COR-L47 (cell line): ENCODE results near the gene PCDHB10.
"Not testable (repeated sequence)": the region's sequence is repeated elsewhere in the genome, so short reads cannot be mapped to it uniquely, and the experiment has no call there.

ENCODE experiments used
- DNase-seq: peaks from one replicate; lab custom pipeline; 2025; lab: John Stamatoyannopoulos, UW

Gene PCDHB10

GRCh38 chr5:141192110-141192725 is at the start of gene PCDHB10:
Gene PCDHB10 (plus strand): TSS chr5:141192353. CDS start chr5:141192553, 200 bp downstream.
- DNase-seq = peak; percentile 53

GRCh38 chr5:141149812-141150211 is 42.3 kb upstream of the PCDHB10 start, which contains the start of gene PCDHB6:
Gene PCDHB6 (plus strand): TSS chr5:141150057. CDS start chr5:141150258, 201 bp downstream.
- DNase-seq = peak; percentile 28

DNA sequence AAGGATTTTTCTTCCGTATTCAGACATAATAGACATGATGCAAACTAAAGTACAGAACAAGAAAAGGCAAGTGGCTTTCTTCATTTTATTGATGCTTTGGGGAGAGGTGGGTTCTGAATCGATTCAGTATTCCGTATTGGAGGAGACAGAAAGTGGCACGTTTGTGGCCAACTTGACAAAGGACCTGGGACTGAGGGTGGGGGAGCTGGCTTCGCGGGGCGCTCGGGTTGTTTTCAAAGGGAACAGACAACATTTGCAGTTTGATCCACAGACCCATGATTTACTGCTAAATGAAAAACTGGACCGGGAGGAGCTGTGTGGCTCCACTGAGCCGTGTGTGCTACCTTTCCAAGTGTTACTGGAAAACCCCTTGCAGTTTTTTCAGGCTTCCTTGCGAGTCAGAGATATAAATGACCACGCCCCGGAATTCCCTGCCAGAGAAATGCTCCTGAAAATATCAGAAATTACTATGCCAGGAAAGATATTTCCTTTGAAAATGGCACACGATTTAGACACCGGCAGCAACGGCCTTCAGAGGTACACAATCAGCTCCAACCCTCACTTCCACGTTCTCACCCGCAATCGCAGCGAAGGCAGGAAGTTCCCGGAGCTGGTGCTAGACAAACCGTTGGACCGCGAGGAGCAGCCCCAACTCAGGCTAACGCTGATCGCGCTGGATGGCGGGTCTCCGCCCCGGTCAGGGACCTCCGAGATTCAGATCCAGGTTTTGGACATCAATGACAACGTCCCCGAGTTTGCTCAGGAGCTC is 41.7 kb upstream of the PCDHB10 start:
- DNase-seq = no peak

DNA sequence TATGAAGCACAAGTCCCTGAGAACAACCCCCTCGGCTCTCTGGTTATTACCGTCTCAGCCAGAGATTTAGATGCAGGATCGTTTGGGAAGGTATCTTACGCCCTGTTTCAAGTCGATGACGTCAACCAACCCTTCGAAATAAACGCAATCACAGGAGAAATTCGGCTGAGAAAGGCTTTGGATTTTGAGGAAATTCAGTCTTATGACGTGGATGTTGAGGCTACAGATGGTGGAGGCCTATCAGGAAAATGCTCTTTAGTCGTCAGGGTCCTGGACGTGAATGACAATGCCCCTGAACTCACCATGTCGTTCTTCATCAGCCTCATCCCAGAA is 41.2 kb upstream of the PCDHB10 start:
- DNase-seq = no peak

DNA sequence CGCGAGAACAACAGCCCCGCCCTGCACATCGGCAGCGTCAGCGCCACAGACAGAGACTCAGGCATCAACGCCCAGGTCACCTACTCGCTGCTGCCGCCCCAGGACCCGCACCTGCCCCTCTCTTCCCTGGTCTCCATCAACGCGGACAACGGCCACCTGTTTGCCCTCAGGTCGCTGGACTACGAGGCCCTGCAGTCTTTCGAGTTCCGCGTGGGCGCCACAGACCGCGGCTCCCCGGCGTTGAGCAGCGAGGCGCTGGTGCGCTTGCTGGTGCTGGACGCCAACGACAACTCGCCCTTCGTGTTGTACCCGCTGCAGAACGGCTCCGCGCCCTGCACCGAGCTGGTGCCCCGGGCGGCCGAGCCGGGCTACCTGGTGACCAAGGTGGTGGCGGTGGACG is 40.5 kb upstream of the PCDHB10 start:
- DNase-seq = not testable (repeated sequence)

DNA sequence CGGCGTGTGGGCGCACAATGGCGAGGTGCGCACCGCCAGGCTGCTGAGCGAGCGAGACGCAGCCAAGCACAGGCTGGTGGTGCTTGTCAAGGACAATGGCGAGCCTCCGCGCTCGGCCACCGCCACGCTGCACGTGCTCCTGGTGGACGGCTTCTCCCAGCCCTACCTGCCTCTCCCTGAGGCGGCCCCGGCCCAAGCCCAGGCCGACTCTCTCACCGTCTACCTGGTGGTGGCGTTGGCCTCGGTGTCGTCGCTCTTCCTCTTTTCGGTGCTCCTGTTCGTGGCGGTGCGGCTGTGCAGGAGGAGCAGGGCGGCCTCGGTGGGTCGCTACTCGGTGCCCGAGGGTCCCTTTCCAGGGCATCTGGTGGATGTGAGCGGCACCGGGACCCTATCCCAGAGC is 40.1 kb upstream of the PCDHB10 start:
- DNase-seq = not testable (repeated sequence)

- no peak for DNase-seq
Observed at GRCh38 chr5:141155540-141156374, 36.4 kb upstream of the PCDHB10 start.

DNA sequence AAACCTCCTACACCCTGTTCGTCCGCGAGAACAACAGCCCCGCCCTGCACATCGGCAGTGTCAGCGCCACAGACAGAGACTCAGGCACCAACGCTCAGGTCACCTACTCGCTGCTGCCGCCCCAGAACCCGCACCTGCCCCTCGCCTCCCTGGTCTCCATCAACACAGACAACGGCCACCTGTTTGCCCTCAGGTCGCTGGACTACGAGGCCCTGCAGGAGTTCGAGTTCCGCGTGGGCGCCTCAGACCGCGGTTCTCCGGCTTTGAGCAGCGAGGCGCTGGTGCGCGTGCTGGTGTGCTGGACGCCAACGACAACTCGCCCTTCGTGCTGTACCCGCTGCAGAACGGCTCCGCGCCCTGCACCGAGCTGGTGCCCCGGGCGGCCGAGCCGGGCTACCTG is 34.8 kb upstream of the PCDHB10 start:
- DNase-seq = not testable (repeated sequence)

DNA sequence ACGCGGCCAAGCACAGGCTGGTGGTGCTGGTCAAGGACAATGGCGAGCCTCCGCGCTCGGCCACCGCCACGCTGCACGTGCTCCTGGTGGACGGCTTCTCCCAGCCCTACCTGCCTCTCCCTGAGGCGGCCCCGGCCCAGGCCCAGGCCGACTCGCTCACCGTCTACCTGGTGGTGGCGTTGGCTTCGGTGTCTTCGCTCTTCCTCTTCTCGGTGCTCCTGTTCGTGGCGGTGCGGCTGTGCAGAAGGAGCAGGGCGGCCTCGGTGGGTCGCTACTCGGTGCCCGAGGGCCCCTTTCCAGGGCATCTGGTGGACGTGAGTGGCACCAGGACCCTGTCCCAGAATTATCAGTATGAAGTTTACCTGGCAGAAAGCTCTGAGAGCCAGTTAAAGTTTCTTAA is 34.3 kb upstream of the PCDHB10 start:
- not testable (repeated sequence) for DNase-seq

DNA sequence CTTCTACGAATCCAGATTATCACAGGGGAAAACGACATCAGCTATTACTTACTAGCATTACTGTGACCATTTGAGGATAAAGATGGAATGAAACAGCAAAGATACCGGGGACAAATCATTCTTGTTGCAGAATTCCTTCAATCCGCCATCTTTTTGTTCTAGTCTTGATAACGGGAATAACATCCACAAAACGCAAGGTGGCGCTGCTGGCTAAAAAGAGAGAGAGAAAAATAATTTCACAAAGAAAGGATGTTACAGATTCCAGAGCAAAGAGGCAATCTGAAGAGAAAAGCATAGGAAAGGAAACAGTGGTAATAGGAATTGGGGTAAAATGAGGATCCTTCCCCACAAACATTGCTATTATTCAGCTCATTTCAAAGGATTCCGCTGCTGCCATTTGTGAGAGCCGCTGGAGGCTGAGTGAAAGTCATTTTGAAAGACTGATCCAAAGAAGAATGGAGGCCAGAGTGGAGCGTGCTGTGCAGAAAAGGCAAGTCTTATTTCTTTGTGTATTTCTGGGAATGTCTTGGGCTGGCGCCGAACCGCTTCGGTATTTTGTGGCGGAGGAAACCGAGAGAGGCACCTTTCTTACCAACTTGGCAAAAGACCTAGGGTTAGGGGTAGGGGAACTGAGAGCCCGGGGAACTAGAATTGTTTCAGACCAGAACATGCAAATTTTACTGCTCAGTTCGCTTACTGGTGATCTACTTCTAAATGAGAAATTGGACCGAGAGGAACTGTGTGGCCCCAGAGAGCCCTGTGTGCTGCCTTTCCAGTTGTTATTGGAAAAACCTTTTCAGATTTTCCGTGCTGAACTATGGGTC is 19.6 kb upstream of the PCDHB10 start, which contains the start of gene PCDHB7:
PCDHB7 (plus strand) TSS at position 264 of the 824 bp plus-strand sequence; CDS start at position 456, 192 bp downstream.
- peak; percentile 12 for DNase-seq

GRCh38 chr5:141174291-141175104 is 17.7 kb upstream of the PCDHB10 start:
- DNase-seq = not testable (repeated sequence)

- DNase-seq = no peak
Observed at GRCh38 chr5:141175933-141176332, 16.2 kb upstream of the PCDHB10 start.

DNA sequence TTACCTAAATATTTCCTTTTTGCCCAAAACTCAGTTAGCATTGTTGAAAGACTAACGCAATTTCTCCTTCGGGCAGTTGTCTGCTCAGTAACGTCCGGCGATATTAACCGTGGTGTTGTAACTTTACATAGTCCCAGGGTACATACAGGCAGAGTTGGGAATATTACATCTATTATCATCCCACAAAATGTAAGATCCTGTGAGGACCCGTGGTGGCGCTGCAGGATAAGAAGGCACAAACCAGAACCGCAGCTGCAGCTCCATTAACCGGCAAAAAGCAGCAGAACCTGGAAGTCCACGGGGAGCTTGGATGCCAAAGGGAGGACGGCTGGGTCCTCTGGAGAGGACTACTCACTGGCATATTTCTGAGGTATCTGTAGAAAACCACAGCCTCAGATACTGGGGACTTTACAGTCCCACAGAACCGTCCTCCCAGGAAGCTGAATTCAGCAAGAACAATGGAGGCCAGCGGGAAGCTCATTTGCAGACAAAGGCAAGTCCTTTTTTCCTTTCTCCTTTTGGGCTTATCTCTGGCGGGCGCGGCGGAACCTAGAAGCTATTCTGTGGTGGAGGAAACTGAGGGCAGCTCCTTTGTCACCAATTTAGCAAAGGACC is 14.5 kb upstream of the PCDHB10 start, which contains the start of gene PCDHB8:
PCDHB8 (plus strand) TSS at position 214 of the 615 bp plus-strand sequence; CDS start at position 459, 245 bp downstream.
- peak; percentile 45 for DNase-seq

- DNase-seq = not testable (repeated sequence)
Observed at GRCh38 chr5:141179371-141179770, 12.8 kb upstream of the PCDHB10 start.

DNA sequence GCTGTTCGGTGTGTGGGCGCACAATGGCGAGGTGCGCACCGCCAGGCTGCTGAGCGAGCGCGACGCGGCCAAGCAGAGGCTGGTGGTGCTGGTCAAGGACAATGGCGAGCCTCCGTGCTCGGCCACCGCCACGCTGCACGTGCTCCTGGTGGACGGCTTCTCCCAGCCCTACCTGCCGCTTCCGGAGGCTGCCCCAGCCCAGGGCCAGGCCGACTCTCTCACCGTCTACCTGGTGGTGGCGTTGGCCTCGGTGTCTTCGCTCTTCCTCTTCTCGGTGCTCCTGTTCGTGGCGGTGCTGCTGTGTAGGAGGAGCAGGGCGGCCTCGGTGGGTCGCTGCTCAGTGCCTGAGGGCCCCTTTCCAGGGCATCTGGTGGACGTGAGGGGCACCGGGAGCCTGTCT is 12.3 kb upstream of the PCDHB10 start:
- not testable (repeated sequence) for DNase-seq

GRCh38 chr5:141180313-141180712 is 11.8 kb upstream of the PCDHB10 start:
- no peak for DNase-seq

DNA sequence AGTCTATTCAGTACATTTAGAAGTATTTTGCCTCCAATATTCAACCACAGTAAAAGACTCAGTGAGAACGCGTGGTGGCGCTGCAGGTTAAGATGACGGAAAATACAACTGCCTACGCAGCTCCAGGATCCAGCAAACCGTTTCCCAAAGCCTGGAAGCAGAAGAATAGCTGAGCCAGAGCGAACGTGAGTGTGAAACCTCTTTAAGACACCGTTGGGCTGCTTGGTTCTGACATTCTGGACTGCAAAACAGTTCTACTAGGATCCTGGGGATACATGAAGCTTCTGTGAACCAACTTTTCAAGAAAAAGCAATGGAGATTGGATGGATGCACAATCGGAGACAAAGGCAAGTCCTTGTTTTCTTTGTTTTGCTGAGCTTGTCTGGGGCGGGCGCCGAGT is 9.9 kb upstream of the PCDHB10 start, which contains the start of gene PCDHB16:
PCDHB16 (plus strand) TSS at position 140 of the 400 bp plus-strand sequence; CDS start at position 313, 173 bp downstream.
- peak; percentile 28 for DNase-seq

GRCh38 chr5:141184117-141184855 is 7.9 kb upstream of the PCDHB10 start:
- DNase-seq = not testable (repeated sequence)

DNA sequence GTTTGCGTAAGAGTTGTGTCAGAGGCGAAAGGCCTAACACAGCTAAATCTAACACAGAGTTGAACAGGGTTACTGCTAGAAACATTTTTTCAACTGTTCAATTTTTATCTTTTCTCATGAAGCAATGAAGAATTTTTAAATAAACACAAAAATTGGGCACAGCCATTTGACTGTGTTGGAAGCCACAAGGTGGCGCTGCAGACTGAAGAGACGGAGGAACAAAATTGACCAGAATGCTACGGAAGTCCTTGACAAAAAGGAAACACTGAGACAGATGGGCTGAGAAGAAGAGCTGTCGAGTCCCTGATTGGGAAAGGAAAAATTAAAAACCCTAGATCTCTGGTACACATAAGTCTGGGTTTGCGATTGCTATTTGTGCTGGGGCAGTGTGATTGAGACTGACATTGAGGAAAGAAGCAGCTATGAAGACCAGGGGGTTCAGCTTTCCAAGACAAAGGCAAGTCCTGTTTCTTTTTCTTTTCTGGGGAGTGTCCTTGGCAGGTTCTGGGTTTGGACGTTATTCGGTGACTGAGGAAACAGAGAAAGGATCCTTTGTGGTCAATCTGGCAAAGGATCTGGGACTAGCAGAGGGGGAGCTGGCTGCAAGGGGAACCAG is 5.1 kb upstream of the PCDHB10 start, which contains the start of gene PCDHB9:
PCDHB9 (plus strand) TSS at position 265 of the 616 bp plus-strand sequence; CDS start at position 423, 158 bp downstream.
- DNase-seq = peak; percentile 63
